ENCODE data around the gene ARHGEF28.

ARHGEF28 gene

DNA sequence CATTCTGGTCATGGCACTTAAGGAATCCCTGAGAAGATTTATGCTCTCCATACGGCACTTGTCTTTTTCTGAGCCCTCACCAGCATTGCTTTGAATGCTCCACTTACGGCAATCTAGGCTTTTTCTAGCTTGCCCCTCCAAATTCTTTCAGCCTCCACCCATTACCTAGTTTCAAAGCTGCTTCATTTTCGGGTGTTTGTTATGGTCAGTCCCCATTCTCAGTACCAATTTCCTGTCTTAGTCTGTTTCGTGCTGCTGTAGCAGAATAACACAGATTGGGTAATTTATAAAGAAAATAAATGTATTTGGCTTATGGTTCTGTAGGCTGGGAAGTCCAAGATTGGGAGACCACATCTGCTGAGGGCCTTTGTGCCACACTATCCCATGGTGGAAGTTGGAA lies 42.0 kb downstream of the ARHGEF28 start:
- DNase-seq = no peak
- H3K4me3 ChIP-seq (ENCODE audit: low read depth, low read length) = no peak overlapping the region

DNA sequence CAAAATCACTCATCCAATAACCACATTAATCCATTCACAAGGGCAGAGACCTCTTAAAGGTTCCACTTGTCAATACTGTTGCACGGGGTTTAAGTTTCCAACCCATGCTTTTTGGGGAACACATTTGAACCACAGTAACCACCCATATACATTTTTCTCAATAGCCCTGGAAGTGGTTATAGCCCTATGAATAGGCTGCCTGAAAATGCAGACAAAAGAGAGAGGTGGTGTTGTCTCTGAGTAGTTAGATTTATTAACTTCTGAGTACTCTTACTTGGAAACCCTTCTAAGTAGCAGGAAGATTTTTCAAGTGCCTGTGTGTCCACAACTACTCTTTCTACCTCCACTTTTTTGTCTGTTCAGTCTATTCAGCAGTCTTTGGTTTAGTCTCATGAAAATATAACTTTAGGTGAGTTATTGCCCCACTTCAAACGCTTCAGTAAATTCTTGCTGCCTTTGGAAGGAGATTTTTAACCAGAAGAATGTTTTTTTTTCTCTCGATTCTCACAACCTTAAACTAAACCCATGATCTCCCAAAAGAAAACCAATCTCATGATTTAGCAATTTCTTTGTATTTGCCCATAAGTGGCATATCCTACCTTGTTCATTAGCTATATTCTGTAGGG lies 42.6 kb downstream of the ARHGEF28 start:
- Histone ChIP-seq H3K9me3 (no peaks in the 10 kb centered on the region), H3K36me3 (peaks cover 5% of the 10 kb centered on the region), H3K4me1 (peaks cover 11% of the 10 kb centered on the region), H3K4me3 (ENCODE audit: low read depth, low read length) (no peak overlapping the region), H3K27me3 (no peaks in the 10 kb centered on the region)
- DNase-seq = no peak
- TF ChIP-seq, protein P1, sequence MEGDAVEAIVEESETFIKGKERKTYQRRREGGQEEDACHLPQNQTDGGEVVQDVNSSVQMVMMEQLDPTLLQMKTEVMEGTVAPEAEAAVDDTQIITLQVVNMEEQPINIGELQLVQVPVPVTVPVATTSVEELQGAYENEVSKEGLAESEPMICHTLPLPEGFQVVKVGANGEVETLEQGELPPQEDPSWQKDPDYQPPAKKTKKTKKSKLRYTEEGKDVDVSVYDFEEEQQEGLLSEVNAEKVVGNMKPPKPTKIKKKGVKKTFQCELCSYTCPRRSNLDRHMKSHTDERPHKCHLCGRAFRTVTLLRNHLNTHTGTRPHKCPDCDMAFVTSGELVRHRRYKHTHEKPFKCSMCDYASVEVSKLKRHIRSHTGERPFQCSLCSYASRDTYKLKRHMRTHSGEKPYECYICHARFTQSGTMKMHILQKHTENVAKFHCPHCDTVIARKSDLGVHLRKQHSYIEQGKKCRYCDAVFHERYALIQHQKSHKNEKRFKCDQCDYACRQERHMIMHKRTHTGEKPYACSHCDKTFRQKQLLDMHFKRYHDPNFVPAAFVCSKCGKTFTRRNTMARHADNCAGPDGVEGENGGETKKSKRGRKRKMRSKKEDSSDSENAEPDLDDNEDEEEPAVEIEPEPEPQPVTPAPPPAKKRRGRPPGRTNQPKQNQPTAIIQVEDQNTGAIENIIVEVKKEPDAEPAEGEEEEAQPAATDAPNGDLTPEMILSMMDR (IDR thresholded peaks at IDR 0.05; ENCODE audit: low read depth, low read length) = no peak

More for the DNA sequence above, 42.0 kb downstream of the ARHGEF28 start:
- TF ChIP-seq, protein P1 (IDR thresholded peaks at IDR 0.05; ENCODE audit: low read depth, low read length) = no peak
- peaks cover 5% of the 10 kb centered on the region for H3K36me3 ChIP-seq
- no peaks in the 10 kb centered on the region for H3K27me3 ChIP-seq
- H3K9me3 ChIP-seq = no peaks in the 10 kb centered on the region
- H3K4me1 ChIP-seq = peaks cover 10% of the 10 kb centered on the region

DNA sequence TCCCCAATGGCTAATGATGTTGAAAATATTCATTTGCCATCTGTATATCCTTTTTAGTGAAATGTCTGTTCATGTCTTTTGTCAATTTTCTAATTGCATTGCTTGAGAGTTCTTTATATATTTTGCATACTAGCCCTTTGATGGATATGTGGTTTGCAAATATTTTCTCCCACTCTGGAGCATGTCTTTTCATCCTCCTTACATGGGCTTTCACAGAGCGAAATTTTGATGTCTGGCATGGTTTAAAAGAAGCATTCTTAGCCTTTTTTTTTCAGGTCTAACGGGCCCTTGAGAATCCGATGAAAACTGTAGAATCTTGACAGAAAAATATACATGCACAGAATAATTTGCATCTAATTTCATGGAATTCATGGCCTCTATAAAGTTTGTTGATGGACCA lies 44.7 kb downstream of the ARHGEF28 start:
- H3K4me1 ChIP-seq = peaks cover 11% of the 10 kb centered on the region

DNA sequence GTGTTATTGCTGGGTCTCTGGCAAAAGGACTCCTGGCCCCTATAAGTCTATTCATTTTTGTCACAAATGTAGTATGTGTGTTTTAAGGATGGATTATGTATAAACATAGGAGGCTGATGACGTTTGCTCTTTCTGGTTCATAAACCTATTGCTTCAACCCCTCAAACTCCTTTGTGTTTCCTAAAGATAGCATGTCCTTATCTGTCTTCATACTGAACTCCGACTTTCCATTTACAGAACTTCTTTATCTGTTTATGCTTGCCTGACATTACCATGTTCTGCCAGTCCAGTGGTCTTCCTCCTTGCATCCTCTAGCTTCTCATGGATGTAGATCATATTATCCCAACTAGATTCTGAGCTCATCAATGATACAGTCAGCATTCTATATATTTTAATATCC lies 46.1 kb downstream of the ARHGEF28 start:
- DNase-seq = no peak
- no peaks in the 10 kb centered on the region for H3K36me3 ChIP-seq
- TF ChIP-seq, protein P1 (IDR thresholded peaks at IDR 0.05; ENCODE audit: low read depth, low read length) = no peak
- peaks cover 11% of the 10 kb centered on the region for H3K4me1 ChIP-seq
- no peak overlapping the region for H3K4me3 ChIP-seq (ENCODE audit: low read depth, low read length)
- H3K9me3 ChIP-seq = no peaks in the 10 kb centered on the region
- H3K27me3 ChIP-seq = no peaks in the 10 kb centered on the region

More for the DNA sequence above, 44.7 kb downstream of the ARHGEF28 start:
- H3K9me3 ChIP-seq = no peaks in the 10 kb centered on the region
- H3K36me3 ChIP-seq = no peaks in the 10 kb centered on the region; the same call in 1 of the 2 replicates
- TF ChIP-seq, protein P1 (IDR thresholded peaks at IDR 0.05; ENCODE audit: low read depth, low read length) = no peak
- H3K4me3 ChIP-seq (ENCODE audit: low read depth, low read length) = no peak overlapping the region
- H3K27me3 ChIP-seq = no peaks in the 10 kb centered on the region
- DNase-seq = no peak

DNA sequence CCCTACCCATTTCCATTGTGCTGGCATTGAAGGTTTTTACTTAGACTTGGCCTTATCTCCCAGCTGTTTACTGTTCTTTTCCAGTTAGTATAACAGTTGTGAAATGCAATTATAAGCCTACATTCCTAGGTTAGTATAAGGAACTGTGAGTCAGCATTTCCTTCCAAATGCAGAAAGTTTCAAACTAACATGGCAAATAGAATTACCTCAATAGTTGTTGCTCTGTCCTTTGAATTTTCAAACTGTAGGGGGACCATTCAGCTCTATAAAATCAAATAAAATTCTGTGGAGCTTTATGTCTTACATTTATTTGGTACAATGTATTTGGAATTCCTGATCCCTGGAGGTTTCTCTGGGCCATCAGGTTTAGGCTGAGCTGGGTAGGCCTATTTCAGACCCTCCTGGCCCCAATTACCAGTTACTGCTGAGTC lies 47.2 kb downstream of the ARHGEF28 start:
- DNase-seq = no peak
- peaks cover 11% of the 10 kb centered on the region for H3K4me1 ChIP-seq
- no peaks in the 10 kb centered on the region for H3K36me3 ChIP-seq
- H3K9me3 ChIP-seq = no peaks in the 10 kb centered on the region
- no peak overlapping the region for H3K4me3 ChIP-seq (ENCODE audit: low read depth, low read length)
- TF ChIP-seq, protein P1 (IDR thresholded peaks at IDR 0.05; ENCODE audit: low read depth, low read length) = no peak
- no peaks in the 10 kb centered on the region for H3K27me3 ChIP-seq

DNA sequence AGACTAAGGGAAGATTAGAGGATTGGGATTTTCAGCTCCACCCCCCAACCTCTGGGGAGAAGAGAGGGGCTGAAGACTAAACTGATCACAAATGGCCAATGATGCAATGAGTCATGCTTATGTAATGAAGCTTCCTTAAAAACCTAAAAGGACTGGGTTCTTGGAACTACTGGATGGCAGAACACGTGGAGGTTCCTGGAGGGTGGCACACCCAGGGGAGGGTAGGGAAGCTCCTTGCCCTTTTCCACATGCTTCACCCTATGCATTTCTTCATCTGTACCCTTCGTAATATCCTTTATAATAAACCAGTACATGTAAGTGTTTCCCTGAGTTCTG lies 48.6 kb downstream of the ARHGEF28 start:
- no peaks in the 10 kb centered on the region for H3K27me3 ChIP-seq
- no peaks in the 10 kb centered on the region for H3K9me3 ChIP-seq
- no peak for DNase-seq
- no peak overlapping the region for H3K4me3 ChIP-seq (ENCODE audit: low read depth, low read length)
- H3K36me3 ChIP-seq = no peaks in the 10 kb centered on the region
- TF ChIP-seq, protein P1 (IDR thresholded peaks at IDR 0.05; ENCODE audit: low read depth, low read length) = no peak
- peaks cover 11% of the 10 kb centered on the region for H3K4me1 ChIP-seq

All from BE2C (cell line).